ENCODE data around the gene TNS4. TPM values are rescaled to one million over a fixed set of nuclear protein-coding genes. Genes with fewer than 3 reads are reported as not detected.
A peak's percentile ranks its signal among the peaks of the same experiment; 100 is the strongest.

The TNS4 gene
- total RNA-seq, 1 experiment from 2014 or later, result 127 TPM

DNA sequence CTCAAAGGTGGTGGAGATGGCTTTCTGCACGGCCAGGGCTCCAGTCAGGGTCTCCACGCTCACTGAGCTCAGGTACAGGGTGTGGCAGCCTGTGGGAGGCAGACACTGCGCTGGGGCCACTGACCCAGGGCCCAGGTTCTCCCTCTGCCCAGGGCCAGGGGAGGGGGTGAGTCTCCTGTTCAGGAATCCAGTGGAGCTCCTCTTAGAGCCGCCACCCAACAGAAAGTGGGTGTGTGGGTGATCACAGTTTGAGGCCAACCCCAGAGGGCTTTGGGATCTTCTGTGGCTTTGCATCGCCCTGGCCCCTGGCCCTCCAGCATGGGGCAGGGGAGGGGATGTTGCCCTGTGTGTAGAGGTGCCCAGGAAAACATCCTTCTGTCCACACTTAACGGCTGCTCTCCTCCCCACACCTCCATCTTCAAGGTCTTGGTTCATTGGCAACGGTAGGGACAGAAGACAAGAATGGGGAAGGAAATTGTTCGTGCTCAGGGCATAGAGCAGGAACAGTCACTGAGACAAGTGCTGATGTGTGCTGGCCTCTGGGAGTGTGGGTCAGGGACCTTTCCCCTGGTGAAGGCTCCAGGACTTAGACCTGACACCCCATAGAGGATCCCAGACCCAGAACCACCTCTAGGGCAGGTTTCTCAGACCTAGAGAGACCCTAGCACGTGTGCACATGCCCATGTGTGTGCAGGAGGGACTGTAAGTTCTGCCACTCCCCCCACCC lies 21.5 kb downstream of the TNS4 start:
- POLR2A ChIA-PET (ENCODE audit: unreplicated experiment), result no interaction called here
- ATAC-seq, result peak; percentile 27; the same call in 1 of the 2 replicates

DNA sequence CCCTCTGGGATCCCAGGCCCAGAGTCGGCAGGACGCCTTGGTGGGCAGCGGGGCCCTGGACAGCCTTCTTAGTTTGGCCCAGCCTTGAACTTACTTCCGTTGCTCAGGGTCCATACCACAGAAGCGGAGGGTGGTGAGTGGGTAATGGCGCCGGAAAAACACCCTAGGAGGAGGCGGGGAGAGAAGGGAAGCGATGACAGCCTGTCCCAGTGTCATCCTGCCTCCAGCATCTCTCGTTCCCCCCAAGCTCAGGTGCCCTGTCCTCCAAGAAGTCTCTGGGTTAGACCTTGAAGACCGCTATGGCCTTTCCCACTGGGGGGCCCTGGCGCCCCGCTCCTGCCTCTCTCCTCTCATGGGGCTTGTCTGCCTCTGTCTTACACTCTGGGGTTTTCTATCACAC lies 22.9 kb downstream of the TNS4 start:
- DNase-seq, result no peak
- ChIA-PET POLR2A (ENCODE audit: unreplicated experiment) (no interaction called here), CTCF (no interaction called here)
- H3K9me2 ChIP-seq (replicated peaks; ENCODE audit: low read length), result no peaks in the 10 kb centered on the region
- TF ChIP-seq EZH2phosphoT487 (IDR thresholded peaks at IDR 0.05; ENCODE audit: borderline replicate concordance, low read length) (no peak), EZH2 (IDR thresholded peaks at IDR 0.05; ENCODE audit: low read length, unreplicated experiment) (no peak)
- TF ChIP-seq, protein P1, sequence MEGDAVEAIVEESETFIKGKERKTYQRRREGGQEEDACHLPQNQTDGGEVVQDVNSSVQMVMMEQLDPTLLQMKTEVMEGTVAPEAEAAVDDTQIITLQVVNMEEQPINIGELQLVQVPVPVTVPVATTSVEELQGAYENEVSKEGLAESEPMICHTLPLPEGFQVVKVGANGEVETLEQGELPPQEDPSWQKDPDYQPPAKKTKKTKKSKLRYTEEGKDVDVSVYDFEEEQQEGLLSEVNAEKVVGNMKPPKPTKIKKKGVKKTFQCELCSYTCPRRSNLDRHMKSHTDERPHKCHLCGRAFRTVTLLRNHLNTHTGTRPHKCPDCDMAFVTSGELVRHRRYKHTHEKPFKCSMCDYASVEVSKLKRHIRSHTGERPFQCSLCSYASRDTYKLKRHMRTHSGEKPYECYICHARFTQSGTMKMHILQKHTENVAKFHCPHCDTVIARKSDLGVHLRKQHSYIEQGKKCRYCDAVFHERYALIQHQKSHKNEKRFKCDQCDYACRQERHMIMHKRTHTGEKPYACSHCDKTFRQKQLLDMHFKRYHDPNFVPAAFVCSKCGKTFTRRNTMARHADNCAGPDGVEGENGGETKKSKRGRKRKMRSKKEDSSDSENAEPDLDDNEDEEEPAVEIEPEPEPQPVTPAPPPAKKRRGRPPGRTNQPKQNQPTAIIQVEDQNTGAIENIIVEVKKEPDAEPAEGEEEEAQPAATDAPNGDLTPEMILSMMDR (conservative IDR thresholded peaks at IDR 0.05; ENCODE audit: low read depth, low read length), result no peak
- no peak overlapping the region for H3K4me2 ChIP-seq (ENCODE audit: low read length)
- no peak overlapping the region for H3K9ac ChIP-seq (ENCODE audit: low read length)
- peaks cover 8% of the 10 kb centered on the region for H3K4me1 ChIP-seq (ENCODE audit: insufficient read depth, low read length)
- H3K27ac ChIP-seq (ENCODE audit: low read length), result no peak overlapping the region
- no peak overlapping the region for H3K4me3 ChIP-seq (ENCODE audit: low read length)
- H3K27me3 ChIP-seq (ENCODE audit: low read length), result no peaks in the 10 kb centered on the region
- H4K20me1 ChIP-seq (ENCODE audit: low read length), result no peaks in the 10 kb centered on the region
- intact Hi-C loops (cut with micrococcal nuclease), result no loop called here
- H3K79me2 ChIP-seq (ENCODE audit: low read length), result no peaks in the 10 kb centered on the region
- no TSS peak for BruUV-seq (replicated peaks)
- no peak for ATAC-seq
- no peaks in the 10 kb centered on the region for H3F3A ChIP-seq (ENCODE audit: low read length, unreplicated experiment)
- no peak overlapping the region for H2AFZ ChIP-seq (ENCODE audit: low read length)
- H3K9me3 ChIP-seq (ENCODE audit: low read length), result no peaks in the 10 kb centered on the region
- H3K36me3 ChIP-seq (ENCODE audit: low read depth, low read length), result peaks cover 29% of the 10 kb centered on the region

More for the DNA sequence above, 21.5 kb downstream of the TNS4 start:
- Histone ChIP-seq H3F3A (ENCODE audit: low read length, unreplicated experiment) (peaks cover 5% of the 10 kb centered on the region), H3K27me3 (ENCODE audit: low read length) (no peaks in the 10 kb centered on the region), H2AFZ (ENCODE audit: low read length) (no peak overlapping the region), H3K4me2 (ENCODE audit: low read length) (no peak overlapping the region), H3K27ac (ENCODE audit: low read length) (peak overlapping the region; percentile 99), H4K20me1 (ENCODE audit: low read length) (no peaks in the 10 kb centered on the region), H3K4me3 (ENCODE audit: low read length) (no peak overlapping the region), H3K36me3 (ENCODE audit: low read depth, low read length) (peaks cover 34% of the 10 kb centered on the region), H3K4me1 (ENCODE audit: insufficient read depth, low read length) (peaks cover 21% of the 10 kb centered on the region), H3K9me3 (ENCODE audit: low read length) (no peaks in the 10 kb centered on the region), H3K79me2 (ENCODE audit: low read length) (no peaks in the 10 kb centered on the region), H3K9me2 (replicated peaks; ENCODE audit: low read length) (no peaks in the 10 kb centered on the region), H3K9ac (ENCODE audit: low read length) (peak overlapping the region; percentile 35; the same call in 1 of the 2 replicates)
- CTCF ChIA-PET, result no interaction called here
- intact Hi-C loops (cut with micrococcal nuclease), result no loop called here
- peak; percentile 13 for DNase-seq
- TF ChIP-seq, protein P1 (conservative IDR thresholded peaks at IDR 0.05; ENCODE audit: low read depth, low read length), result no peak
- TF ChIP-seq EZH2 (IDR thresholded peaks at IDR 0.05; ENCODE audit: low read length, unreplicated experiment) (no peak), EZH2phosphoT487 (IDR thresholded peaks at IDR 0.05; ENCODE audit: borderline replicate concordance, low read length) (no peak)
- BruUV-seq (replicated peaks), result no TSS peak

DNA sequence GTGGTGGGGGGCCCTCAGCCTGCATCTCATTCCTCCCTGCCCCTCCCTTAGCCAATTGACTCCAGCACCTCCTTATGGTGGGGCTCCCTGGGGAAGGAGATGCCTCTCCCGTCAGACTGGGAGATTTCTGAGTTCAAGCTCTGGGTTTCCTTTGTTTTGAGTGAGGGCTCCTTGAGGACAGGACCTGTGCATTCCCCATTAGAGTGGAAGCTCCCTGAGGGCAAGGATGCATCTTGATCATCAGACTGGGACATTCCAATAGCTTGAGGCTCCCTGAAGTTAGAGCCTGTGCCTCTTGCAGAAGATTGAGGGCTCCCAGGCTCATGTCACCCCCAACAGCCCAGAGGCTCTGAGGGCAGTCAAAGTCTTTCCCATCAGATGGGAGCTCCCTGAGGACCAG lies 23.6 kb downstream of the TNS4 start:
- Histone ChIP-seq H3K9me2 (replicated peaks; ENCODE audit: low read length) (no peaks in the 10 kb centered on the region), H3K4me2 (ENCODE audit: low read length) (no peak overlapping the region), H3F3A (ENCODE audit: low read length, unreplicated experiment) (no peaks in the 10 kb centered on the region), H3K9ac (ENCODE audit: low read length) (no peak overlapping the region), H3K36me3 (ENCODE audit: low read depth, low read length) (peaks cover 29% of the 10 kb centered on the region), H3K79me2 (ENCODE audit: low read length) (no peaks in the 10 kb centered on the region), H2AFZ (ENCODE audit: low read length) (no peak overlapping the region), H3K27me3 (ENCODE audit: low read length) (no peaks in the 10 kb centered on the region), H4K20me1 (ENCODE audit: low read length) (no peaks in the 10 kb centered on the region), H3K4me1 (ENCODE audit: insufficient read depth, low read length) (peaks cover 7% of the 10 kb centered on the region), H3K27ac (ENCODE audit: low read length) (no peak overlapping the region), H3K4me3 (ENCODE audit: low read length) (no peak overlapping the region), H3K9me3 (ENCODE audit: low read length) (no peaks in the 10 kb centered on the region)
- BruUV-seq (replicated peaks), result no TSS peak
- DNase-seq (no peak), ATAC-seq (no peak)
- CTCF ChIA-PET, result no interaction called here
- POLR2A ChIA-PET (ENCODE audit: unreplicated experiment), result no interaction called here
- intact Hi-C loops (cut with micrococcal nuclease), result no loop called here
- TF ChIP-seq, protein P1 (conservative IDR thresholded peaks at IDR 0.05; ENCODE audit: low read depth, low read length), result no peak
- no peak for TF ChIP-seq EZH2 (IDR thresholded peaks at IDR 0.05; ENCODE audit: low read length, unreplicated experiment)
- no peak for TF ChIP-seq EZH2phosphoT487 (IDR thresholded peaks at IDR 0.05; ENCODE audit: borderline replicate concordance, low read length)
